ENCODE measurements around the gene GAS7.
"Not testable (repeated sequence)": the region's sequence is repeated elsewhere in the genome, so short reads cannot be mapped to it uniquely, and the experiment has no call there.

GAS7 gene

DNA sequence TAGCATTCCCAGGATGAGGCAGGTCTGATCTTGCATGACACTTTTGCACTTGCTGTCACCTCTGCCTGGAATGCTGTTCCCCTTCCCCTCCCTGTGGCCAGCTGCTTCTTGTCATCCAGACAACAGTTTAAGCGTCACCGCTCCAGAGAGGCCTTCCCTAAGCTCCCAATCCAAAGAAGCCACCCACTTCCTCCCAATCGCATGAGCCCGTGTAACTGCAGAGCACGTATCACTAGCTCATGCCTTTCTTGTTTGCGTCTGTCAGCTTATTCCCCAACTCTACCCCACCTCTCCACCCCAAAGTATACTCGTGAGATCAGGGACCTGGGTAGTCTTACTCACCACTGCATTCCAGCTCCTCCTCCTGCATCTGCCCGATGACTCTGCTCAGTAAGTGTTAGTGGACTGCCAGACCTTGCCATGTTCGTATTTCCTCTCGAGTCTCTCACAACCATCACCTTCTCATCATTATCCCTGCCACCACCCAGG lies 92.8 kb downstream of the GAS7 start:
- DNase-seq = no peak

DNA sequence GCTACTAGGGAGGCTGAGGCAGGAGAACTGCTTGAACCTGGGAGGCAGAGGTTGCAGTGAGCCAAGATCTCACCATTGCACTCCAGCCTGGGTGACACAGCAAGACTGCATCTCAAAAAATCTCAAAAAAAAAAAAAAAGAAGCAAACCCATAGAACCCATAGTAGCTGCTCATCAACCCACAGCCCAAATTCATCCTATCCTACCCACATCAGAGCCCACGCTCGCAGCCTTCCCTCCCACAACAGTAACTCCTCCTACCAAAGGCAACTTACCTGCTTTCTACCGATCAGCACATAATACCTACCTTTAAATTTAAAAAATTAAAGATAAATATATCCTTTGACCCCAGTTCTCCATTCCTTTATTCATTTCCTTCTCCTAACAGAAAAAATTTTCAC lies 94.7 kb downstream of the GAS7 start:
- DNase-seq = no peak

DNA sequence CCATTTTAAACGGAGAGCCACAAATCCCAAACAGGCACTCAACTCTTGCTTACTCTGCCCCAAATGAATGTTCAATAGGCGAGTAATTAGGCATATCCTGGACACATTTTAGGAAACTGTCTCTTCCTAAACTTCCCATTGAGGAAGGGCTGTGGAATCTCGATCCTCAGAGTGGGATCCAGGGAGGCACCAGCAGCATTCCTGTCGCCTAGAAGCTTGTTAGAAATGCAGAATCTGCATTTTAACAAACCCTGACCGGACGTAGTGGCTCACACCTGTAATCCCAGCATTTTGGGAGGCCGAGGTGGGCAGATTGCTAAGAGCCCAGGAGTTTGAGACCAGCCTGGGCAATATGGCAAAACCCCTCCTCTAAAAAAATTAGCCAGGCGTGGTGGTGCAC lies 95.6 kb downstream of the GAS7 start:
- DNase-seq = no peak

DNA sequence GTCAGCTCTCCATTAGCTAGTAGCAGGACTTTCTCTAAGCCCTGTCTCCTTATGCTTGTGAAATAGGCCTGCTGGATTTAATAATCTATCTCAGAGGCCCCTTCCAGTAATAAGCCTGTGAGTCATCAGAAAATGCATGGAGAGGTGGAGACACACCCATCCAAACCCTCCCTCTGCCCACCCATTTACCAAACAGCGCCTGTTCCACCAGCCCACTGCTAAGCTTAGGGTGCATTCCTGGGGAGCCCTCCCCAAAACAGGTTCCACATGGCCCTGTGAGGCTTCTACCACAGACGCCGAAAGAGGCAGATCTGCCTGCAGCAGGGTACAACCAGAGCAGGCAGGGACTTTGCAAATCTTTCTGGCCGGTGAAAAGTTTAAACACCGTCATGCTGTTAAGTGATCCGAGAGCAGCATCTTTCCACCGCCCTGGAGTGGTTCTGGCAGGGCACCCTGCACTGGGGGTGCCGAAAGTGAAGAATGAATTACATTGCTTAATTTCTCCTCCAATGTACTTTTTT lies 99.3 kb downstream of the GAS7 start:
- no peak for DNase-seq

DNA sequence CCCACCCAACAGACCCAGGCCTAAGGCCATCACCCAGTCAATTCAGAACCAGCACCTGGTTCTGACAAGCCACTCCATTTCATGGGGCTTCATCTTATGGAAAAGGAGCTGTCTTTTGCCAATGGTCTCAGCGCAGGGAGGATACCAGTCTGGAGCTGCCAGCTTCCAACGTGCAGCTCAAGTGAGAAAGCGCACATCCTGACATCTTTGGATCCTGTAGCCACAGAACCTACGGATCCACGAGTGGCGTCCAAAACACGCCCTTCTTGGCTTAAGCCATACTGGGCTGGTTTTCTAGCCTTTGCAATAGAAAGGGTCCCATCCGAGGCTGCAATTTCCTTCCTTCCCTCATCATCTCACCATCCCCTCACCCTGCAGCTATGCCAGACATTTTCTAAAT lies 101.8 kb downstream of the GAS7 start:
- no peak for DNase-seq

DNA sequence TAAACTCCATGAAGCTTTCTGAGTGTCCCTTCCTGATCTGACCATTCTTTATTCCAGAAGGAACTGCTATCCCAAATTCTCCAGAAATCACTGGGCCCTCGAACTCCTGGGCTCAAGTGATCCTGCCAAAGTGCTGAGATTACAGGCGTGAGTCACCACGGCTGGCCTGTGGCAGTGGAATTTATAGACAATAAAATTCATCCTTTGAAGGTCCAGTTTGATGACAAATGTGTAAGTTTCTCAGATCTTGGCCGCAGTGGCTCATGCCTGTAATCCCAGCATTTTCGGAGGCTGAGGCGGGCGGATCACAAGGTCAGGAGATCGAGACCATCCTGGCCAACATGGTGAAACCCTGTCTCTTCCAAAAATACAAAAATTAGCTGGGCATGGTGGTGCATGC lies 103.1 kb downstream of the GAS7 start:
- not testable (repeated sequence) for DNase-seq

DNA sequence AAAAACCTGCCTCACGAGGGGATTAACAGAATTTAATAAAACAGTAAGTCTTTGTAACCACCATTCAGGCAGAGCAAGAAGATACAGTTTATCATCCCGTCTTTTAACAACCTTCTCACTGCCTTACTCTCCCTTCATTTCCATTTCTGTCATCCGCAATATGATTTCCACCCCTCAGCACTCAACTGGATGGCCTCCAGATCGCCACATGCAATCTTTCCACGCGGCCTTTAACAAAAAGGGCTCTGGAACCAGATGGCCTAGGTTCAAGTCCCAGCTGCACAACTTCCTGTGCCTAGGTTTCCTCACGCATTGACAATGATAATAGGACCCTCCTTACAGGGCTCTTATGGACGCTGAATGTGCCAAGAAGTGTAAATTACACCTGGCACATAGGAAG lies 103.6 kb downstream of the GAS7 start:
- no peak for DNase-seq

DNA sequence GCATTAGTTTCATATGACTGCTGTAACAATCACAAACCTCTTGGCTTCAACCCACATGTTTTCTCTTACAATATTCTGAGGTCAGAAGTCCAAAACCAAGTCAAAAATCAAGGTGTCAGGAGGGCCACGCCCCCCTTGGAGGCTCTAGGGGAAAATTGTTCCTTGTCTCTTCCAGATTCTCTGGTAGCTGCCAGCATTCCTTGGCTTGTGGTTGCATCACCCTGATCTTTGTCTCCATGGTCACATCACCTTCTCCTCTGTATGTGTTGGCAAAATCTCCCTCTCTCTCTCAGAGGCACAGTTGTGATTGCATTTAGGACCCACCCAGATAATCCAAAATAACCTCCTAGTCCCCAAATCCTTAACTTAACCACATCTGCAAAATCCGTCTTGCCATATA lies 105.8 kb downstream of the GAS7 start:
- no peak for DNase-seq

DNA sequence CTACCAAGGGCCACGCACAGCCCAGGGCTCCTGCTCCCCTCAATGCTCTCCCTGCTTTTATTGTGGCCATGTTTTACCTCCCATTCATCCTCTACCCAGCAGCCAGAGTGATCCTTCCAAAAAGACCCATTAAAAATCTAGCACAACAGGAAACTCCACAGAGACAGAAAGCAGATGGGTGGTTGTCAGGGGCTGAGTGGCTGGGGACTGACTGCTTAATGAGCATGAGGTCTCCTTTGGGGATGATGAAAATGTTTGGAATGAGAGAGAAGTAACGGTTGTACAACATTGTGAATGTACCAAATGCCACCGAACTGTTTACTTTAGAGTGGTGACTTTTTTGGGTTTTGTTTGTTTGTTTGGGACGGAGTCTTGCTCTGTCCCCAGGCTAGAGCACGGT lies 107.4 kb downstream of the GAS7 start:
- no peak for DNase-seq

DNA sequence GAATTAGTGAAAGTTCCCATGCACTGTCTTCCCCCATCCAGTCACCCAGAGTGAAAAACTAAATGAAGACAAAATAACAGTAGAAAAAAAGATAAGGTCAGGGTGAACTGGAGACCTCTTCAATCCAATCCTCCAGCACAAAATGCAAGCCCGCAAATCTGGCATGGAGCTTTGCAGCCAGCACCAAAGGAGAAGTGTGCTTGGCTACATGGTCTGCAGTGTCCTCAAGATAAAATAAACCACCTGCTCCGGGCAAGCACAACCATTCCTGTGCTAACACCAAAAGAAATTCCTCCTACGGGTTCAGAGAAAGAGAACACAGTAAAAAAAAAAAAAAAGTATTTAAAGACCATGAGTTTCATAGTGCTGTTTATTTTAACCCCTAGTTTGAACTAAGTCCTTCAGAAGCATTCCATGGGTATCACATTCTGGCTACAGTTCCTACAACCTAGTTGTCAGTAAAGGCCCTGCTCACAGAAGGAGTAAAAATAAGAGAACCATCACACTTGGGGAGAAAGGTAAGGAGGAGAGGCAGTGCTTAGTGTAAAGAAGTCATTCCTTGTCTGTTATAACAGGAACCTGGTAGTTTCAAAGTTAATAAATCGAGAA lies 109.1 kb downstream of the GAS7 start:
- no peak for DNase-seq

DNA sequence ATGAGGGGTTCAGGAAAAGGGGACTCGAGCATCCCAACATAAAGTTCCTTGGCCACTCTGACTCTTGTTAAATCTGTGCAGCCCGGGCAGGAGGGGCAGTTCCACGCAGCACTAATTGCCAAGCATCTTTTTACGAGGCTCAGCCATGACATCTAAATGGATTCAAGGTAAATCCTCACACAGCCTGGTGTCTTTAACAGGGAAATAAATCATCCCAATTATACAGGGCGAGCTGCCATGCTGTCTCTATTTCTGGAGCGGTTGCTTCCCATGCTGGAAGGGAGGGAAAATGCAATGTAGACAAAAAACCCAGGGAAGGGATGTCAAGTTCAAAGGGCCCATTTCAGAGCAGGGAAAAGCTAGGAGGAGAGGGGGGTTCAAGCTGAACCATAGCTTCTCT lies 110.0 kb downstream of the GAS7 start:
- DNase-seq = no peak

DNA sequence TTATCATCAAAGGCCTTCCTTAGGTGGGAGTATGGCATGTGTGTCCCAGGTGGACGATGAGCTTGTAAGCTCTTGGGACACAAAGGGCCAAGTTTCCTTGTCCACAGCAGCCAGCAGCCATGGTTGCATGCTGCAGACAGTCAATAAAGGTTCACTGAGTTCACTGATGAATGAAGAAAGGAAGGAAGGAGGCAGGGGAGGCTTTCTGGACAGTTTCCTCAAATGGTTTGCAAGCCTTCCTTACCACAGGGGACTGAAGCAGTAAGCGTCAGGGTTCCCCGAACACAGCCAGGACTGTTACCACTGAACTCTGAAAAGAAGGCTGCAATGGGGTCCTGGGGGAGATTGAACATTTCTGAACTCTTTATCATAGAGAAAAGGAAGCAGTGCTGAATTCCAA lies 111.1 kb downstream of the GAS7 start:
- DNase-seq = no peak

DNA sequence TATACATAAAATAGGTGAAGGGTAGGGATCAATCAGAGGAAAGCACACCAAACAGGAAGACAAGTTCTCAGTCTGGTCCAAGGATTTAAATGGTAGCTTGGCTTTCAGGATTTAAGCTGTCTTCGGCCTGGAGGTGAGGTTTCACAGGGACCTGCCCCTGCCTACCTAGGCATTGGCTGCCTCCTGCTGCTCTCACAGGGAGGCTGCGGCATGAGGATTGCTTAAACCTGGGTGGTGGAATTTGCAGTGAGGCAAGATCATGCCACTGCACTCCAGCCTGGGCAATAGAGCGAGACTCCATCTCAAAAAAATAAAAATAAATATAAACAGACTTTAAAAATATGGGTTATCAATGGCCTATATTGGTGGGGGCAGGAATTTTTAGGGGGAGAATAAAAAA lies 114.5 kb downstream of the GAS7 start:
- DNase-seq = no peak

DNA sequence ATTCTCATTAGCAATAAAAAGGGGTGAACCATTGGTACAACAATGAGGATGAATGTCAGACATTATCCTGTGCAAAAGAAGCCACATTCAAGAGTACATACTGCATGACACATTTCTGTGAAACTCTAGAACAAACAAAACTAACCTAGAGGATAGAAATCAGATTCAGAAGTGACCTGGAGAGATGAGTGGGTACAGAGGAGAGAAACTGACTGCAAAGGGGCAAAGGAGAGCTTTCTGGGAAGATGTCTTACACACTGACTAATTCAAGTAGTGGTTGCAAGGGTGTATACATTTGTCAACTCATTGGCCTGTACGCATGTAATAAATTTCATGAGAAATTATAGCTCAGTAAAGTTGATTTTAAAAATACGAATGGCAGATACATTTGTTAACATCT lies 115.6 kb downstream of the GAS7 start:
- DNase-seq = no peak

DNA sequence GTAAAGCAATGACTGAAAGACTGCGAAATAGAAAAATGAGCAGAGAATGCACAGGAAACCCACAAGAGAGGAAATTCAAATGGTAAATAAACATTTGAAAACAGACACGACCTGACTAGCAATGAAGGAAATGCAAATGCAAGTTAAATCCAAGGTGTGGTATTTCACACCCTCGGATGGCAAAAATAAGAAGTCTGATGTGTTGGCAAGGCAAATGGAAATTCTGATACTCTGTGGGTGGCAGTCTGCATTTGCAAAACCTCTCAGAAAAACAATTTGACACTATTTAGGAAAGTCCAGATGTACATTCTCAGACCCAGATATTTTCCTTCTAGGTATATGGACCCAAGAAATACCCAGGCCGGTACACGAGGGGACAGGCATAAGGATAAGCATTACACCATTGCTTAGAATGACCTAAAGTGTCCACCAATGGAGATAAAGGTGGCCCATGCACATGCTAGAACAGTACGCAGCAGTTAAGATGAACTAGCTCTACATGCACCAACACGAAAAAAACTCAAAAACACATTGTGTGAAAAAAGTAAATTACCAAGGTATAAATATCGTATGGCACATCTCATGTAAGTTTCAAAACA lies 116.7 kb downstream of the GAS7 start:
- DNase-seq = no peak

DNA sequence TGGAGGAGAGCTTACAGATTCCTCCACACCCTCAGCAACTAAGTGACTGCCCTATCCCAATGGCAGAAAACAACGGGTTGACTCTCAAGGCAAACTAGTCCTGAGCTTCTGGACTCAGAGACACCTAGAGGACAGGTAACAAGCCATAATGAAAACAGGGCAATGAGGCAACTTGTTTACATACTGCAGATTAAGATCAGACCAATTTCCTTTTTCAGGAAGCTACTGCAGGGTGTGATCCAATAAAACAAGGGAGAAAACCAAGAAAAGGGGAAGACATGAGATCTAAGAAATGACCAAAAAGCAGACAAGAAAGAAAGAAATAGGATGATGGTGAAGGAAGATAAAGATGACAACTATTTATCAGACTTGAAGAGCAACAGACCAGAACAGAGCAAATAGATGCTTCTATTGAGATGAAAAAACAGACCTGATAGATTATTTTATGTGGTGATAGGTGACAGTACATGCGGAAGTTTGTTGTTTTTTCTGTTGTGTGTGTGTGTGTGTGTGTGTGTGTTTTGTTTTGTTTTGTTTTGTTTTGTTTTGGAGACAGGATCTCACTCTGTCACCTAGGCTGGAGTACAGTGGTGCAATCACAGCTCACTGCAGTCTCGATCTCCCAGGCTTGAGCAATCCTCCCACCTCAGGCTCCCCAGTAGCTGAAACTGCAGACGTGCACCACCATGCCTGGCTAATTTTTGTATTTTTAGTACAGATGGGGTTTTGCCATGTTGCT lies 120.7 kb downstream of the GAS7 start:
- DNase-seq = no peak

DNA sequence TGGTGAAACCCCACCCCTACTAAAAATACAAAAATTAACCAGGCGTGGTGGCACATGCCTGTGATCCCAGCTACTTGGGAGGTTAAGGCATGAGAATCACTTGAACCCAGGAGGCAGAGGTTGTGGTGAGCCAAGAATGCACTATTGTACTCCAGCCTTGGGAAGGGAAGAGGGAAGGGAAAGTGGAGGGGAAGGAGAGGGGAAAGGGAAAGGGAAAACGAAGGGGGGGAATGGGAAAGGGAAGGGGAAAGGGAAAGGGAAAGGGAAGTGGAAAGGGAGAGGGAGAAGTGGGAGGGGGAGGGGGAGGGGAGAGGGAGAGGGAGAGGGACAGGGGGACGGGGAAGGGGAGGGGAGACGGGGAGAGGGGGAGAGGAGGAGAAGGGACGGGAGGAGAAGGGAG lies 122.5 kb downstream of the GAS7 start:
- no peak for DNase-seq

DNA sequence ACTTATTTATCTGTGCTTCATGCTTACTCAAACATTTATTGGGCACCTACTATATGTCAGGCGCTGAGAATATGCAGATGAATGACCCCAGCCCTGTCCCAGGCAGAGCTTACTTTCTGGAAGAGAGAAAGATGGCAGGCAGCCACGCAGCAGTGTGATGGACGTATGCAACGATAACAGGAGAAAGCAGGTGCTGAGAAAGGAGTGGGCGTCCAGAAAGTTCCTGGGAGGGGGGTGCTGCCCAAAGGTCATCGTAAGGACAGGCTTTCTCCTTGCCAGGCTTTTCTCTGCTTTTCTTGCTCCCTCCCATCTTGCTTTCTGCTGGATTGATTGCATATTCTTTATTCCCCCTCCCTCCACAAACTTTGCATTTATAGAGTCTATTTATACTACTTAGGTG lies 124.5 kb downstream of the GAS7 start:
- no peak for DNase-seq

DNA sequence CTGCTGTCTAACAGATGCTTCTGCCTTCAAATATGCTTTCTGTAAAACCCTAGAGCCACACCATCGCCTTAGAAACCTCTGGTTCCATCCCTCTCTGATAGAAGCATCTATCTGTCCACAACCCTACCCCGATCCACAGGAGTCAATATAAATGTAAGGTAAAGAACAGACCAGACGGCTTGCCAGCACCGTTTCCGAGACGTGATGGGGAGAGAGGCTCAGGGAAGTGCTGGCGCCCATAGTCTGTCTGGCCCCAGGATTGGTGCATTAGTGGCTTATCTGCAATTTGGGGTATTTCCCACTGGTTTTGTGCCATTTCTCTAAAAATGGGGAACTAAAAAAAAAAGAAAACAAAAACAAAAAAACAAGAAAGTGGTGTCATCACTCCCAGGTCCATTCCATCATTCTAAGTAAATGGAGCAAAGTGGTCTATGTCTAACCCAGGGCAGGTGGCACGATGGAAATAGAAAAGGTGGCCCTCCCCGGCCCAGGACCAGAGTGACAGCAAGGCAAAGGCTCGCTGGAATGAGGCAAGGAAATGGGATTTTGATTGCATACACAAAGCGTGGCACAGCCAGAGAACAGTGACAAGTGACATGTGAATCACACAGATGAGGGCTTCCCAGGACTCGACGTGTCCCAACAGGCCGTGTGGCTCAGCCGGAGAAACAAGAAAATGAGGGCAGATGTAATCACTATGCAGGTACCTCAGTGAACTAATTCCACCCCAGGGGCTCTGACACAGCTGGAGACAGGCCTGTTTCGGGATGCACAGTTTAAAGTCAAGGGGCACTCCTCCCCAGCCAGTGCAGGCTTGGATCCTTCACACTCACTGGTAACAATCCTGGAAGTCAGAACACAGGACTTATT lies 125.6 kb downstream of the GAS7 start:
- no peak for DNase-seq

DNA sequence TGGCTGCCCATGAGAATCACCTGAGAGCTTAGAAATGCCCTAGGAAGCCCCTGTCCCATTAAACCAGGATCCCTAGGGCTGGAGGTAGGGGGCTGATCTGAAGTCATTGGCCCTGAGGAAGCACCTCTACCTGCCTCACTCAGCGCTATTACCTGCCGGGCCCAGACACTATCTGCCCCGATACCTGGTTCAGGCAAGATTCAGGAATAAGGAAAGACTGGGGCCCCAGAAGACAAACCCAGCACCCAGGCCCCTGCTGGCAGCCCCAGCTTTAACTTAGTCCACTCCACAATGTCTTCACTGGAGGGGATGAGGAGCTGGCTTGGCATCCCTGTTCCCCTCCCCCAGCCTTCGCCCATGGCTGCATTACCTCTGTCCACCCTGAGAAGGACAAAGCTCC lies 126.3 kb downstream of the GAS7 start:
- no peak for DNase-seq

DNA sequence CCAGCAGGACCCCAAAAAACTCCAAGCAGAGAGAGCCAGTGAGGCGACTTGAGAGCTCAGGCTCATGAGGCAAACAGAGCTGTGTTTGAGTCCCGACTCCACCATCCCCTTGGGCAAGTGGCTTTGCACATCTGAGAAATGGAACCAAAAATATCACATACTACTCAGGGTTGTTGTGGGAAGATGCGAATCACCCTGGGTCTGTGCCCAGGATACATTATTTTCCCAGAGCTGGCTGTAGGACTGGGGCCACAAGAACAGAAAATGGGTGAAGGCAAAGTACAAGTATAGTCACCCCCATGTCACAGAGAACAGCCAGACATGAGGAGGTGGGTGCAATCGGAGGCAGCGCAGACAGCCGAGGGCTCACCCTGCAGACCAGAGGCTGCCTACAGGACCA lies 127.3 kb downstream of the GAS7 start:
- no peak for DNase-seq

DNA sequence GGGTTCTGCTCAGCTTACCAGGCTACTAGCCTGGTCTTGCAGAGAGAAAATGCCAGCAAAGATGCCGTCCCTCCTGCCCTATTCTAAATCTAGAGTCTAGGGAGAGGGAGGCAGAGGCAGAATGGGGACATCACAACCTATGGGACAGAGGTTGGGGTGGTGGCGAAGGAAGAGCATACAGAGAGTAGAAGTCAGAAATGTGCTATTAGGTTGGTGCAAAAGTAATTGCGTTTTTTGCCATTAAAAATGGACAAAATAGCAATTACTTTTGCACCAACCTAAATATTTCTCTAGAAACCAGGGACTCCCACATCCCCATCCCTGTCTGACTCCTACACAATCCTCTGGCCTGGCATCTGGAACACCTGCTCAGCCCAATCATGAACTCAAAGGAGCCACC lies 127.7 kb downstream of the GAS7 start:
- no peak for DNase-seq

DNA sequence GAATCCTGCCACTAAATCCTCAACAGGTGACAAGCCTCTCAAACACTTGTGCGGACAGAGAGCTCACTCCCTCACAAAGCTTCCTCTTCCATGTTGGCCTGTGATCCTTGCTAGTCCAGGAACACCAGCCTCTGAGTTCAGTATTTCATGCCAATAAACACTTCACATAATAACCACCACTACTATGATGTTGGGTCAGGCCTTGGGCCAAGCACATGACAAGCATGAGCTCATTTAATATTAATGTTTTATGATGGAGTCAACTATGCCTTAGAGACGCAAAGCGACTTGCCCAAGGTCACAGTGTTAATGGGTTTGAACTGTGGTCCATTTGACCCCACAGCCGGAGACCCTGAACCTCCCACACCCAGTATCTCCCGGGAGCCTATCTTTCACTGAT lies 129.1 kb downstream of the GAS7 start:
- DNase-seq = no peak

Measured in NCI-H1436 (cell line).